ENCODE measurements around the gene SGPL1.
"Not testable (repeated sequence)": the region's sequence is repeated elsewhere in the genome, so short reads cannot be mapped to it uniquely, and the experiment has no call there.

The SGPL1 gene

GRCh38 chr10:70915206-70915605, 99.5 kb downstream of the SGPL1 start:
- in situ Hi-C loops (cut with MboI; ENCODE audit: low sequenced_read_pairs), result no loop called here

GRCh38 chr10:70915806-70916205, 100.1 kb downstream of the SGPL1 start:
- in situ Hi-C loops (cut with MboI; ENCODE audit: low sequenced_read_pairs), result no loop called here

GRCh38 chr10:70916241-70916640, 100.5 kb downstream of the SGPL1 start:
- in situ Hi-C loops (cut with MboI; ENCODE audit: low sequenced_read_pairs), result no loop called here

GRCh38 chr10:70917226-70917625, 101.5 kb downstream of the SGPL1 start:
- in situ Hi-C loops (cut with MboI; ENCODE audit: low sequenced_read_pairs), result no loop called here

- in situ Hi-C loops (cut with MboI; ENCODE audit: low sequenced_read_pairs), result no loop called here
These were observed 101.9 kb downstream of the SGPL1 start for GRCh38 chr10:70917635-70918034.

GRCh38 chr10:70918851-70919530, 103.2 kb downstream of the SGPL1 start:
- in situ Hi-C loops (cut with MboI; ENCODE audit: low sequenced_read_pairs), result no loop called here

GRCh38 chr10:70919906-70920305, 104.2 kb downstream of the SGPL1 start:
- in situ Hi-C loops (cut with MboI; ENCODE audit: low sequenced_read_pairs), result not testable (repeated sequence)

- in situ Hi-C loops (cut with MboI; ENCODE audit: low sequenced_read_pairs), result no loop called here
These were observed 104.8 kb downstream of the SGPL1 start for GRCh38 chr10:70920519-70920918.

- in situ Hi-C loops (cut with MboI; ENCODE audit: low sequenced_read_pairs), result no loop called here
These were observed 105.5 kb downstream of the SGPL1 start for GRCh38 chr10:70921285-70921684.

GRCh38 chr10:70923696-70924095, 107.9 kb downstream of the SGPL1 start:
- in situ Hi-C loops (cut with MboI; ENCODE audit: low sequenced_read_pairs), result no loop called here

- in situ Hi-C loops (cut with MboI; ENCODE audit: low sequenced_read_pairs), result no loop called here
These were observed 109.9 kb downstream of the SGPL1 start for GRCh38 chr10:70925377-70926225.

GRCh38 chr10:70926226-70927000, 110.7 kb downstream of the SGPL1 start:
- in situ Hi-C loops (cut with MboI; ENCODE audit: low sequenced_read_pairs), result no loop called here

- in situ Hi-C loops (cut with MboI; ENCODE audit: low sequenced_read_pairs), result no loop called here
These were observed 111.6 kb downstream of the SGPL1 start for GRCh38 chr10:70927189-70927943.

- in situ Hi-C loops (cut with MboI; ENCODE audit: low sequenced_read_pairs), result no loop called here
These were observed 112.4 kb downstream of the SGPL1 start for GRCh38 chr10:70928140-70928539.

- in situ Hi-C loops (cut with MboI; ENCODE audit: low sequenced_read_pairs), result no loop called here
These were observed 114.7 kb downstream of the SGPL1 start for GRCh38 chr10:70930263-70931000.
